ENCODE measurements around the gene CAPN11.

GRCh38 chr6:44217332-44218143, 58.9 kb downstream of the CAPN11 start:
- no peak for TF ChIP-seq SETDB1 (IDR thresholded peaks at IDR 0.05; ENCODE audit: insufficient read length, low read length)
- TF ChIP-seq ZBTB8A (tag by site-specific recombination; IDR thresholded peaks at IDR 0.05): no peak
- TF ChIP-seq, protein P1, sequence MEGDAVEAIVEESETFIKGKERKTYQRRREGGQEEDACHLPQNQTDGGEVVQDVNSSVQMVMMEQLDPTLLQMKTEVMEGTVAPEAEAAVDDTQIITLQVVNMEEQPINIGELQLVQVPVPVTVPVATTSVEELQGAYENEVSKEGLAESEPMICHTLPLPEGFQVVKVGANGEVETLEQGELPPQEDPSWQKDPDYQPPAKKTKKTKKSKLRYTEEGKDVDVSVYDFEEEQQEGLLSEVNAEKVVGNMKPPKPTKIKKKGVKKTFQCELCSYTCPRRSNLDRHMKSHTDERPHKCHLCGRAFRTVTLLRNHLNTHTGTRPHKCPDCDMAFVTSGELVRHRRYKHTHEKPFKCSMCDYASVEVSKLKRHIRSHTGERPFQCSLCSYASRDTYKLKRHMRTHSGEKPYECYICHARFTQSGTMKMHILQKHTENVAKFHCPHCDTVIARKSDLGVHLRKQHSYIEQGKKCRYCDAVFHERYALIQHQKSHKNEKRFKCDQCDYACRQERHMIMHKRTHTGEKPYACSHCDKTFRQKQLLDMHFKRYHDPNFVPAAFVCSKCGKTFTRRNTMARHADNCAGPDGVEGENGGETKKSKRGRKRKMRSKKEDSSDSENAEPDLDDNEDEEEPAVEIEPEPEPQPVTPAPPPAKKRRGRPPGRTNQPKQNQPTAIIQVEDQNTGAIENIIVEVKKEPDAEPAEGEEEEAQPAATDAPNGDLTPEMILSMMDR (tag by site-specific recombination; IDR thresholded peaks at IDR 0.05): no peak
- no peak for TF ChIP-seq ZNF221 (tag by site-specific recombination; IDR thresholded peaks at IDR 0.05; ENCODE audit: borderline replicate concordance)
- TF ChIP-seq ZNF501 (tag by site-specific recombination; IDR thresholded peaks at IDR 0.05): no peak
- no peak for TF ChIP-seq ZNF670 (tag by site-specific recombination; IDR thresholded peaks at IDR 0.05; ENCODE audit: low read depth)
- no peak for TF ChIP-seq ATF2 (tag by site-specific recombination; IDR thresholded peaks at IDR 0.05; ENCODE audit: low read depth)
- no peak for TF ChIP-seq BCL11A (tag by site-specific recombination; IDR thresholded peaks at IDR 0.05; ENCODE audit: low read depth)
- no peak for TF ChIP-seq ZNF324 (tag by site-specific recombination; IDR thresholded peaks at IDR 0.05)

Data from HEK293 (cell line).